ENCODE measurements around the gene TSFM.

The TSFM gene

DNA sequence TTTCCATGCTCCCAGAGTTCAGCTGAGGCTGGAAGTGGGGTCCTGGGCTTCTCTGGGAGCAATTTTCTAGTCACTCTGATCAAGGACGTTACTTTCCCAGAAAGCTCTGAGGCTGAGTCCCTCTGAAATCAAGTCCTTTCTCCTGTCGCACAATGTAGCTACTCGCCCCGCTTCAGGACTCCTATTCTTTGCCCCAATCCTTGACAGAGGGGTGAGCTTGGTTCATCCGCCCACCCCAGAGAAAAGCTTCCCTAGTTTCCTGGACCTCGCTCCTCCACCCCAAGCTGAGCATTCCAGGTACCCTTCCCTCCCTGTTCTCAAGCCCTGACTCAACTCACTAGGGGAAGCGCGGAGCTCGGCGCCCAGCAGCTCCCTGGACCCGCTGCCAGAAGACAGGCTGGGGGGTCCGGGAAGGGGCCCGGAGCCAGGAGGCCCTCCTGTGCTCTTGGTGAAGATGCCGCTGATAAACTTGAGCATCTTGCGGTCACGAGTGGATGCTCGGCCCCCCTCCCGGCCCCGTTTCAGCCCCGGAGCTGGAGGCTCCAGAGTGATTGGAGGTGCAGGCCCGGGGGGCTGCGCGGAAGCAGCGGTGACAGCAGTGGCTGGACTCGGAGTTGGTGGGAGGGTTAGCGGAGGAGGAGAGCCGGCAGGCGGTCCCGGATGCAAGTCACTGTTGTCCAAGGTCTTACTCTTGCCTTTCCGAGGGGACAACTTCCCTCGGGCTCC lies 45.7 kb upstream of the TSFM start:
- TF ChIP-seq, protein P1, sequence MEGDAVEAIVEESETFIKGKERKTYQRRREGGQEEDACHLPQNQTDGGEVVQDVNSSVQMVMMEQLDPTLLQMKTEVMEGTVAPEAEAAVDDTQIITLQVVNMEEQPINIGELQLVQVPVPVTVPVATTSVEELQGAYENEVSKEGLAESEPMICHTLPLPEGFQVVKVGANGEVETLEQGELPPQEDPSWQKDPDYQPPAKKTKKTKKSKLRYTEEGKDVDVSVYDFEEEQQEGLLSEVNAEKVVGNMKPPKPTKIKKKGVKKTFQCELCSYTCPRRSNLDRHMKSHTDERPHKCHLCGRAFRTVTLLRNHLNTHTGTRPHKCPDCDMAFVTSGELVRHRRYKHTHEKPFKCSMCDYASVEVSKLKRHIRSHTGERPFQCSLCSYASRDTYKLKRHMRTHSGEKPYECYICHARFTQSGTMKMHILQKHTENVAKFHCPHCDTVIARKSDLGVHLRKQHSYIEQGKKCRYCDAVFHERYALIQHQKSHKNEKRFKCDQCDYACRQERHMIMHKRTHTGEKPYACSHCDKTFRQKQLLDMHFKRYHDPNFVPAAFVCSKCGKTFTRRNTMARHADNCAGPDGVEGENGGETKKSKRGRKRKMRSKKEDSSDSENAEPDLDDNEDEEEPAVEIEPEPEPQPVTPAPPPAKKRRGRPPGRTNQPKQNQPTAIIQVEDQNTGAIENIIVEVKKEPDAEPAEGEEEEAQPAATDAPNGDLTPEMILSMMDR (IDR thresholded peaks at IDR 0.05; ENCODE audit: insufficient read depth, low read length, poor library complexity, severe bottlenecking): no peak
- Histone ChIP-seq H3K4me3 (replicated peaks; ENCODE audit: low read depth, low read length) (no peak overlapping the region), H3K36me3 (ENCODE audit: control insufficient read depth, insufficient read depth, low read length) (peaks cover 14% of the 10 kb centered on the region)

DNA sequence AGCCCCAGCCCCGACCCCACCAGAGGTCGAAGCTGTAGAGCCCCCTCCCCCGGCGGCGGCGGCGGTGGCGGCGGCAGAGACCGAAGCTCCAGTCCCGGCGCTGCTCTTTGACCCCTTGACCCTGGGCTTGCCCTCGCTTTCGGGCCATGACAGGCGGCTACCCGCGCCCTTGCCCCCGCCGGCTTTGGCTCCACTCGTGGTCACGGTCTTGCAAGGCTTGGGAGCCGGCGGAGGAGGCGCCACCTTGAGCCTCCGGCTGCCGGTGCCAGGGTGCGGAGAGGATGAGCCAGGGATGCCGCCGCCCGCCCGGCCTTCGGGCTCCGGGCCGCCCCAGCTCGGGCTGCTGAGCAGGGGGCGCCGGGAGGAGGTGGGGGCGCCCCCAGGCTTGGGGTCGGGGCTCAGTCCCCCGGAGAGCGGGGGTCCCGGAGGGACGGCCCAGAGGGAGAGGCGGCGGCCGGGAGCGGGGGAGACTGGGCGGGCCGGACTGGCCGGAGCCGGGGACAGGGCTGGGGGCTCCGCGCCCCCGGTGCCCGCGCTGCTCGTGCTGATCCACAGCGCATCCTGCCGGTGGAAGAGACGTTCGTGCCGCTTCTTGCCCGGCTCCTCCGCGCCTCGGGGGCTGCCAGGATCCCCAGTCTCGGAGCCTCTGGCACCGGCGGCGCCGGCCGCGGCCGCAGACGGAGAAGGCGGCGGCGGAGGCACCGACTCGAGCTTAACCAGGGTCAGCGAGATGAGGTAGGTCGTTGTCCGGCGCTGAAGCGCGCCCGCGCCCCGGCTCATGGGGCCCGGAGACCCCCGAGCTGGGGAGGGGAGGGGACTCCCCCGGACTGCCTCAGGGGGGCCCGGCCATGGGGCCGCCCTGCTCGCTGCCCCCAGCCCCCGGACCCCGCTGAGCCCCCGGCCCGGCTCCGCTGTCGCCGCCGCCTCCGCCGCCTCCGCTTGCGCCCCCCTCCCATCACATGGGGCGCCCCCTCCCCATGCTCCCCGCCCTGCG lies 44.8 kb upstream of the TSFM start:
- Histone ChIP-seq H3K4me3 (replicated peaks; ENCODE audit: low read depth, low read length) (no peak overlapping the region), H3K27me3 (replicated peaks; ENCODE audit: control insufficient read depth, insufficient read depth, low read length) (no peaks in the 10 kb centered on the region), H3K36me3 (ENCODE audit: control insufficient read depth, insufficient read depth, low read length) (peaks cover 11% of the 10 kb centered on the region)
- no peak for DNase-seq (ENCODE audit: extremely low read depth, insufficient read length)
- TF ChIP-seq, protein P1 (IDR thresholded peaks at IDR 0.05; ENCODE audit: insufficient read depth, low read length, poor library complexity, severe bottlenecking): no peak

More for the DNA sequence above, 45.7 kb upstream of the TSFM start:
- no peaks in the 10 kb centered on the region for H3K27me3 ChIP-seq (replicated peaks; ENCODE audit: control insufficient read depth, insufficient read depth, low read length)
- no peak for DNase-seq (ENCODE audit: extremely low read depth, insufficient read length)

DNA sequence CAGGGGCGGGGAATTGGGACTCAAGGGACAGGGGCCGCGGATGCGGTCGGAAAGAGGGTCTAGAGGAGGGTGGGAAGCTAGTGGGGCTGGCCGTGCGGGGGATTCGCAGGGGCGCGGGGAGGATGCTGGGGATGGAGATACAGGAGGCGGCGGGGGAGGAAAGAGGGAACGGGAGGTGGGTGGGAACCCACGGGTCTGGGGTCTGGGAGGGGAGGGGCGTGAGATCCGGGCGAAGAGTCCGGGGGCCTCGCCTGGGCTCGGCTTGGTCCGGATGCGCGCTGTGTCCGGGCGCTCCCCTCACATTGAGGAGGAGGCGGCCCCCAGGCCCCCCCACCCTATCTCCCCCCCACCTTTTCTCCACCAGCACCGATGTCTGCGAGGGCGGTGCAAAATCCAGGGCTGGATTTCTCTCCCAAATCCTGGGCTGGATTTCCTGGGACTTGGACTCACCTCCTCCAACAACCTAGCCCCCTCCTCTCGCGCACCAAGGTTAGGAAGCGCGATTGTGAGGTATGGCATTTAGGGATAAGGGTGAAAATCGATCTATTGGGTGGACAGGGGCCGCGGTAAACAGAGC lies 43.8 kb upstream of the TSFM start, which contains the start of gene AGAP2:
Gene AGAP2 (minus strand): TSS at position 82 of the 577 bp plus-strand sequence. CDS start 496 bp downstream, outside the sequence.
- no peak within 1 kb of the TSS for H3K4me3 ChIP-seq (replicated peaks; ENCODE audit: low read depth, low read length)
- H3K27me3 ChIP-seq (replicated peaks; ENCODE audit: control insufficient read depth, insufficient read depth, low read length): no peaks in the 10 kb centered on the region
- no peak for DNase-seq (ENCODE audit: extremely low read depth, insufficient read length)
- TF ChIP-seq, protein P1 (IDR thresholded peaks at IDR 0.05; ENCODE audit: insufficient read depth, low read length, poor library complexity, severe bottlenecking): no peak
- peaks cover 6% of the 10 kb centered on the region for H3K36me3 ChIP-seq (ENCODE audit: control insufficient read depth, insufficient read depth, low read length)

DNA sequence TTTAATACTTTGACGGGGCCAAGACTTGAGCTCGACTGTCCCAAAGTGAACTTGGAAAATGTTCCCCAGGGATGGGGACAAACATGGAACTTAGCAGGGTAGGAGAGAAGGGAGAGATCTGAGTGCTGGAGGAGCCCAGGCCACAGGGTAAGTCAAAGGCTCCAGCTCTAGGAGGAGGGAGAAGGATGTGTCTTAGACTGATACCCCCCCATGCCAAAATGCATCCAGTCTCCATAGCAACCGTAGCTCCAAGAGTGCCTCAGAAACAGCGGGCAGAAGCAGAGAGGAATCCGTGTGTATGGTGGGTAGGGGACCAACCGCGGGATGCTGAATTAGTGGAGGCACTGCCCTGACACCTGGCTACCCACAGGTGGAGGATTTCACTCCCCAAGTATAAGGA lies 43.2 kb upstream of the TSFM start:
- H3K27me3 ChIP-seq (replicated peaks; ENCODE audit: control insufficient read depth, insufficient read depth, low read length): no peaks in the 10 kb centered on the region
- peaks cover 4% of the 10 kb centered on the region for H3K36me3 ChIP-seq (ENCODE audit: control insufficient read depth, insufficient read depth, low read length)
- no peak for DNase-seq (ENCODE audit: extremely low read depth, insufficient read length)
- TF ChIP-seq, protein P1 (IDR thresholded peaks at IDR 0.05; ENCODE audit: insufficient read depth, low read length, poor library complexity, severe bottlenecking): no peak
- H3K4me3 ChIP-seq (replicated peaks; ENCODE audit: low read depth, low read length): no peak overlapping the region

DNA sequence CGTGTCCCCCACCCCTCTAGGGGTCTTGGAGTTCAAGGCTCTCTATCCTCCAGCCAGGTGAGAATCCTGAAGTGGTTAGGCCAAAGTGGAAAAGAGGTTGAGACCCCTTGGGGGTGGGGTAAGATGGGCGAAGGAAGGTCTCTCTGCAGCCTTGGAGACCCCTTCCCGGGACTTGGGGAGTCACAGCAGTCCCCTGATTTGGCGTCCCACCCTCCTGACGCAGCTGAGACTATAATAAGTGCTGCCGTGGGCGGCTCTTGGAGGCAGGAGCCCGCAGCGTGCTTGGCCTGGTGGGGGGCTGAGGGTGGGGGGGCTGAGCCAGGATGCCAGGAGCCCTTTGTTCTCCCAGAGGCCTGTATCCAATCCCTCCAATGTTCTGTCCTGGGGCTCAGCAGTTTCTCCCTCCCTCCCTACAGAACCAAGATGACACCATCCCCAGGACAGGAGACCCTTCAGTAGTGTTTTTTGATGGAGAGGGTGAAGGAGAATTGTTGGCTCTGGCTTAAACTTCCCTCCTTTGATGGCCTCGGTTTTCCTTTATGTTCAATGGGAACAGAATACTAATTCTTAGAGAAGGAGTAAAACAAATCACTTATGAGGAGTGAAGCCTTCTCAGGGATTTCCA lies 42.6 kb upstream of the TSFM start:
- no peak for DNase-seq (ENCODE audit: extremely low read depth, insufficient read length)
- Histone ChIP-seq H3K36me3 (ENCODE audit: control insufficient read depth, insufficient read depth, low read length) (peaks cover 4% of the 10 kb centered on the region), H3K27me3 (replicated peaks; ENCODE audit: control insufficient read depth, insufficient read depth, low read length) (no peaks in the 10 kb centered on the region), H3K4me3 (replicated peaks; ENCODE audit: low read depth, low read length) (no peak overlapping the region)
- TF ChIP-seq, protein P1 (IDR thresholded peaks at IDR 0.05; ENCODE audit: insufficient read depth, low read length, poor library complexity, severe bottlenecking): no peak
